ENCODE data around the gene C11orf97.
"Not testable (repeated sequence)": the region's sequence is repeated elsewhere in the genome, so short reads cannot be mapped to it uniquely, and the experiment has no call there.

The C11orf97 gene

GRCh38 chr11:94555752-94556329, 43.6 kb downstream of the C11orf97 start:
- H3K36me3 Mint-ChIP-seq, H3K27ac Mint-ChIP-seq, DNase-seq, H3K27me3 Mint-ChIP-seq, H3K4me1 Mint-ChIP-seq, H3K4me3 Mint-ChIP-seq, H3K9me3 Mint-ChIP-seq: not testable (repeated sequence)
- CTCF ChIA-PET: interaction anchor here (1.4 kb wide), 1 partner anchor 67 kb away, joined by 3 read pairs; no protein-coding TSS in a partner anchor

GRCh38 chr11:94557421-94557820, 45.2 kb downstream of the C11orf97 start:
- no peaks in the 10 kb centered on the region for H3K36me3 Mint-ChIP-seq
- H3K9me3 Mint-ChIP-seq: no peaks in the 10 kb centered on the region
- no peak for DNase-seq
- no peak overlapping the region for H3K27ac Mint-ChIP-seq
- H3K4me1 Mint-ChIP-seq: no peaks in the 10 kb centered on the region
- CTCF ChIA-PET: no interaction called here
- H3K4me3 Mint-ChIP-seq: no peak overlapping the region
- no peaks in the 10 kb centered on the region for H3K27me3 Mint-ChIP-seq

- Mint-ChIP-seq H3K4me3 (no peak overlapping the region), H3K9me3 (no peaks in the 10 kb centered on the region), H3K27me3 (no peaks in the 10 kb centered on the region), H3K27ac (no peak overlapping the region), H3K4me1 (no peaks in the 10 kb centered on the region), H3K36me3 (no peaks in the 10 kb centered on the region)
- DNase-seq: no peak
- CTCF ChIA-PET: no interaction called here
Measured at GRCh38 chr11:94557992-94558391, 45.7 kb downstream of the C11orf97 start.

DNA sequence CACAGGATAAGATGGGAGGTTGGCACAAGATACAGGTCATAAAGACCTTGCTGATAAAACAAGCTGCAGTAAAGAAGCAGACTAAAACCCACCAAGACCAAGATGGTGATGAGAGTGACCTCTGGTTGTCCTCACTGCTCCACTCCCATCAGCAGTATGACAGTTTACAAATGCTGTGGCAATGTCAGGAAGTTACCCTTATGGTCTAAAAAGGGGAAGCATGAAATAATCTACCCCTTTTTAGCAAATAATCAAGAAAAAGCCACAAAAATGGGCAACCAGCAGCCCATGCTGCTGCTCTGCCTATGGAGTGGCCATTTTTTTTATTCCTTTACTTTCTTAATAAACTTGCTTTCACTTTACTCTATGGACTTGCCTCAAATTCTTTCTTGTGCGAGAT, 46.2 kb downstream of the C11orf97 start:
- Mint-ChIP-seq H3K36me3 (no peaks in the 10 kb centered on the region), H3K4me1 (no peaks in the 10 kb centered on the region), H3K27ac (no peak overlapping the region), H3K27me3 (no peaks in the 10 kb centered on the region), H3K4me3 (no peak overlapping the region), H3K9me3 (no peaks in the 10 kb centered on the region)
- DNase-seq: no peak
- CTCF ChIA-PET: no interaction called here

DNA sequence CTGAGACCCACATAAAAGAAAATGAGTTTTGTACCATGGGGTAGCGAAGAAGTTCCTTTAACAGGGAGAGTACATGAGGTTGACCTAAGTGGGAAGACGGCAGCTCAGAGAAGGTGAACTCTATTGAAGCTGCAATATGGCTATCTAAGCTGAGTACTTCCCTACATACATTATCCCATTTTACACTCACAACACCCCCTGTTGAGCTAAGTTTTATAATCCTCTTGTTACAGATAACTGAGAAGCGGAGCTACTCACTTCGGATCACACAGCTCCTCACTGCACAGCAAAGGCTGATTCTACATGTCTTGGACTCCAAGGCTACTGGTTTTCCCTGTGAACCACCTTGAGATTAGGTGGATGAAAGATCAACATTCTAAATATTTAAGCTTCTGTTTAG, 46.7 kb downstream of the C11orf97 start:
- H3K4me1 Mint-ChIP-seq: no peaks in the 10 kb centered on the region
- no peak overlapping the region for H3K4me3 Mint-ChIP-seq
- no peaks in the 10 kb centered on the region for H3K36me3 Mint-ChIP-seq
- CTCF ChIA-PET: no interaction called here
- H3K27me3 Mint-ChIP-seq: no peaks in the 10 kb centered on the region
- DNase-seq: no peak
- no peaks in the 10 kb centered on the region for H3K9me3 Mint-ChIP-seq
- H3K27ac Mint-ChIP-seq: no peak overlapping the region

DNA sequence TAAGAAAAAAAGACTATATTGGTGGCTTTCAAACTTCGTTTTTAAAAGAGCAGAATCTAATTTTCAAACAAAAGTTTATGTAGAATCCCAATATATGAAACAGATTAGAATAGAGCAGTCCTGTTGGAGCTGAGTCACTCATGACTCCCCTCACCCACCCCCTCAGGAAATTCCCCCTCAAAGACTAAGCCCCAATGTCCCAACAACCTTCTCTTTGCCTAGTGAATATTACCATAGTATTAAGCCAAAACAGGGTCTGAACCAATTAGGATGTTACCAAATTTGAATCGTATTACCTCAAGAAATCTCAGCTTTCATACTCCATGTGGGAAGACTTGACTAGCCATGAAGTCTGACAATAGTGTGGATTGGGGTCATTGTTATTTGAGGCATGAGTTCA, 47.1 kb downstream of the C11orf97 start:
- no peak overlapping the region for H3K27ac Mint-ChIP-seq
- H3K4me1 Mint-ChIP-seq: no peaks in the 10 kb centered on the region
- H3K9me3 Mint-ChIP-seq: no peaks in the 10 kb centered on the region
- H3K27me3 Mint-ChIP-seq: no peaks in the 10 kb centered on the region
- H3K36me3 Mint-ChIP-seq: no peaks in the 10 kb centered on the region
- DNase-seq: no peak
- CTCF ChIA-PET: no interaction called here
- H3K4me3 Mint-ChIP-seq: no peak overlapping the region

- CTCF ChIA-PET: no interaction called here
- no peak for DNase-seq
- H3K4me3 Mint-ChIP-seq: no peak overlapping the region
- no peak overlapping the region for H3K27ac Mint-ChIP-seq
- no peaks in the 10 kb centered on the region for H3K9me3 Mint-ChIP-seq
- no peaks in the 10 kb centered on the region for H3K4me1 Mint-ChIP-seq
- H3K27me3 Mint-ChIP-seq: no peaks in the 10 kb centered on the region
- H3K36me3 Mint-ChIP-seq: no peaks in the 10 kb centered on the region
Measured at GRCh38 chr11:94560834-94561233, 48.6 kb downstream of the C11orf97 start.

GRCh38 chr11:94563176-94563847, 51.1 kb downstream of the C11orf97 start:
- Mint-ChIP-seq H3K27me3 (no peaks in the 10 kb centered on the region), H3K9me3 (no peaks in the 10 kb centered on the region), H3K27ac (no peak overlapping the region), H3K36me3 (no peaks in the 10 kb centered on the region), H3K4me1 (no peaks in the 10 kb centered on the region), H3K4me3 (no peak overlapping the region)
- DNase-seq: no peak
- CTCF ChIA-PET: no interaction called here

DNA sequence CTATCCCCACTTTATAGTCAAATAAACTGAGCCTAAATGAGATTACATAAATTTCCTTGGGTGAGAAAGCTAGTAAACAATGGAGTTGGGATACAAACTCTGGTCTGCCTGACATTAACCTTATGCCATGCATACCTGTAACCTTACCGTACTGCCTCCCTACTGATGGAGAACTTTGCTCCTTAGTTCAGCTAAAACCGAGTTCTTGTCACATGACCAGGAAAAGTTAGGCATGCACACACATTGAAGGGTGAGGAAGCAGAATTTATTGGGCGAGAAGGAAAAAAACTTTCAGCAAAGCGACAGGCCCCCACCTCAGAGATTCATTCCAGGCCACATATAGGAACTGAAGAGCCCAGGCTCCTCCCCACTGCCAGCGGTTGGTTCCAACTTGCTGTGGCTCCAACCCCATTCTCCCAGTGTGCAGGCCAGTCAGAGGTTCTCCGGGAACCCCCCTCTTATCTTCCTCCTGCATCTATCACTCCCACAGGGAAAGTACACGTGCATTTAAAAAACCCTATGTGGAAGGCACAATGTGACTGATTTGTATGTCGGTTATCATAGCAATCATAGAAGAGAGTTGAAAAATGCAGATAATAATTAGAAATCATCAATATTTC, 51.7 kb downstream of the C11orf97 start:
- no peaks in the 10 kb centered on the region for H3K36me3 Mint-ChIP-seq
- H3K9me3 Mint-ChIP-seq: no peaks in the 10 kb centered on the region
- no peak overlapping the region for H3K27ac Mint-ChIP-seq
- no peak for DNase-seq
- no peaks in the 10 kb centered on the region for H3K4me1 Mint-ChIP-seq
- CTCF ChIA-PET: no interaction called here
- H3K27me3 Mint-ChIP-seq: no peaks in the 10 kb centered on the region
- no peak overlapping the region for H3K4me3 Mint-ChIP-seq

DNA sequence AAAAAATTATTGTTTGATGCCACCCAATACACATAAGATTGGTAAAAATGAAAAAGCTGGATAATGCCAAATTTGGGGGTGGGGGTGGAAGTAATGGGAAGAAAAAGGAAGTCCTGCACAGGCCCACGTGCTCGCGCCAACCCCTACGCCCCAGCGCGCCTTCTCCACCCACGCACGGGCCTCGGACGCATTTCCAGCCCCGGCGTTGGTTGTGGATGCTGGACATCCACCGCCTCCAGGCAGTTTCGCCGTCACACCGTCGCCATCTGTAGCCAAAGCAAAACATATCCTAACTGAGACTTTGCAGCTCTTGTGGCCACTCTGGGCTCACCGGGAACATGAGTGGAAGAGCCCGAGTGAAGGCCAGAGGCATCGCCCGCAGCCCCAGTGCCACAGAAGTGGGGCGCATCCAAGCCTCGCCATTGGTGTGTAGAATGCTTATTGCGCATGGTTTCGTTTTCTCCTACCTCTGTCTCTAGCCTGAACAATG, 55.0 kb downstream of the C11orf97 start, which contains the start of gene PIWIL4:
Gene PIWIL4, plus strand, starts transcription at position 188 of the 490 bp plus-strand sequence. Its CDS starts 151 bp downstream, at position 339.
- CTCF ChIA-PET: no interaction called here
- Mint-ChIP-seq H3K4me3 (no peak within 1 kb of the TSS), H3K27ac (no peak within 1 kb of the TSS), H3K36me3 (no peaks in the 10 kb centered on the region), H3K27me3 (no peaks in the 10 kb centered on the region), H3K9me3 (no peaks in the 10 kb centered on the region), H3K4me1 (no peaks in the 10 kb centered on the region)
- no peak for DNase-seq

DNA sequence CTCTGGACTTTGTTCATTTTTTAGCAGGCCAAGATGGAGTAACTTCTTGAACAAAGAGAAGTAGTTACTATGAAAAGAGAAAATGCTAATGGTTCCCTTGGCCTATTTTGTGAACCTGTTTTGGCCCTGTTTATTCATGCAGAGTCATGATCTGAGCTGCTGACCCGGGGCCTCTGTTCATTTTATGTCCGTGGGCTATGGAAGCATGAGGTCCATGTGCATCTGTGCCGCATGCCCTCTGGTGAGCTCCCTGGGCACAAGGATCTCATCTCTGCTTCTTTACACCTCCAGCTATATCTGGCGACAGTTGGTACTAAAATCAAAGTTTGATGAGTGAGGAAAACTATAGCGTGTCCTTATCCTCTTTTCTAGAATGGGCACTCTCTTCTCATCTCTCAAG, 55.9 kb downstream of the C11orf97 start:
- Mint-ChIP-seq H3K9me3 (no peaks in the 10 kb centered on the region), H3K4me1 (no peaks in the 10 kb centered on the region), H3K27me3 (no peaks in the 10 kb centered on the region), H3K27ac (no peak overlapping the region), H3K4me3 (no peak overlapping the region), H3K36me3 (no peaks in the 10 kb centered on the region)
- CTCF ChIA-PET: no interaction called here
- no peak for DNase-seq

- DNase-seq: no peak
- no peak overlapping the region for H3K27ac Mint-ChIP-seq
- H3K4me1 Mint-ChIP-seq: no peaks in the 10 kb centered on the region
- H3K4me3 Mint-ChIP-seq: no peak overlapping the region
- CTCF ChIA-PET: no interaction called here
- H3K9me3 Mint-ChIP-seq: no peaks in the 10 kb centered on the region
- H3K27me3 Mint-ChIP-seq: no peaks in the 10 kb centered on the region
- H3K36me3 Mint-ChIP-seq: no peaks in the 10 kb centered on the region
Measured at GRCh38 chr11:94568717-94569116, 56.5 kb downstream of the C11orf97 start.

DNA sequence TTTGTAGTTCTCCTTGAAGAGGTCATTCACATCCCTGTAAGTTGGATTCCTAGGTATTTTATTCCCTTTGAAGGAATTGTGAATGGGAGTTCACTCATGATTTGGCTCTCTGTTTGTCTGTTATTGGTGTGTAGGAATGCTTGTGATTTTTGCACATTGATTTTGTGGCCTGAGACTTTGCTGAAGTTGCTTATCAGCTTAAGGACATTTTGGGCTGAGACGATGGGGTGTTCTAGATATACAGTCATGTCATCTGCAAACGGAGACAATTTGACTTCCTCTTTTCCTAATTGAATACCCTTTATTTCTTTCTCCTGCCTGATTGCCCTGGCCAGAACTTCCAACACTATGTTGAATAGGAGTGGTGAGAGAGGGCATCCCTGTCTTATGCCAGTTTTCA, 60.7 kb downstream of the C11orf97 start:
- H3K4me1 Mint-ChIP-seq, H3K36me3 Mint-ChIP-seq, CTCF ChIA-PET, DNase-seq, H3K27ac Mint-ChIP-seq, H3K27me3 Mint-ChIP-seq, H3K9me3 Mint-ChIP-seq, H3K4me3 Mint-ChIP-seq: not testable (repeated sequence)

- no peak for DNase-seq
- no peaks in the 10 kb centered on the region for H3K9me3 Mint-ChIP-seq
- CTCF ChIA-PET: no interaction called here
Measured at GRCh38 chr11:94574193-94574961, 62.1 kb downstream of the C11orf97 start.

More at GRCh38 chr11:94574193-94574961, 62.1 kb downstream of the C11orf97 start:
- no peaks in the 10 kb centered on the region for H3K4me1 Mint-ChIP-seq
- H3K27ac Mint-ChIP-seq: no peak overlapping the region
- H3K27me3 Mint-ChIP-seq: peaks cover 5% of the 10 kb centered on the region
- no peaks in the 10 kb centered on the region for H3K36me3 Mint-ChIP-seq
- H3K4me3 Mint-ChIP-seq: no peak overlapping the region

All from activated naive CD4-positive, alpha-beta T cell treated with anti-CD3 and anti-CD28 coated beads, Interleukin-2, amount 10 ng/mL, durations not matched to agents 7 days and 5 days (primary cell).